GM21360 (cell line): Measurements from ENCODE around the gene EXD3.

Source experiments
- ATAC-seq: cut with Tn5 transposase; IDR thresholded peaks from one replicate; pipeline ENCODE4 v1.9.1; 2021; ENCODE audit warnings: mild to moderate bottlenecking, moderate library complexity; ENCODE audit not compliant: unreplicated experiment

EXD3 gene

DNA sequence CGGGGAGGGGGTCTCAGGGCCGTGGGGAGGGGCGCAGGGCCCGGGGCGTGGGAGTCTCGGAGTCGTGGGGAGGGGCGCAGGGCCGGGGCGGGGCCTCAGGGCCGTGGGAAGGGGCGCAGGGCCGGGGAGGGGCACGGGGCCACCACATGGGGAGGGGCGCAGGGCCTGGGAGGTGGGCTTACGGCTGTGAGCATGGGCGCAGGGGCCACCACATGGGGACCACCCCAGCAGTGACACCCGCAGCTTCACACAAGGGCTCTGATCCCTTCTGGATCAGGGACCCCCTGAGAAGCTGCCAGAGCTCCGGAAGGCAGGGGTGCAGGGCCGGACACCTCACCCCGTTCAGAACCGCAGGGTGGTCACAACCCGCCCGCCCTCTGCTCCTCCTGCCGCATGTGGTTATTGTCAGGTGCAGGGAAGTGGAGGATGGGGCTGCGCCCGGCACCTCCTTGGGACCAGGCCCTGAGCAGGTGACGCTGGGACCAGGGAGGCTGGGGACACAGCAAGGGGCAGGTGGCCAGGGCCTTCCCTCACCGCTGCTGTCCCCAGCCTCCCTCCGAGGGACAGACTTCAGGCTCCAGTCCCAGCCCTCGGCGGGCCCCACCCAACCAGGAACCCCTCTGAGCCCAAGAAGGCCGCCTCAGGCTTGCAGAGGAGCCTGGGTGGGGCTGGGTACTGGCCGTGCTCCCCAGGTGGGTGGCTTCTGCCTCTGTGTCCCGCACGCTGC, 53.7 kb downstream of the EXD3 start:
- ATAC-seq: no peak

DNA sequence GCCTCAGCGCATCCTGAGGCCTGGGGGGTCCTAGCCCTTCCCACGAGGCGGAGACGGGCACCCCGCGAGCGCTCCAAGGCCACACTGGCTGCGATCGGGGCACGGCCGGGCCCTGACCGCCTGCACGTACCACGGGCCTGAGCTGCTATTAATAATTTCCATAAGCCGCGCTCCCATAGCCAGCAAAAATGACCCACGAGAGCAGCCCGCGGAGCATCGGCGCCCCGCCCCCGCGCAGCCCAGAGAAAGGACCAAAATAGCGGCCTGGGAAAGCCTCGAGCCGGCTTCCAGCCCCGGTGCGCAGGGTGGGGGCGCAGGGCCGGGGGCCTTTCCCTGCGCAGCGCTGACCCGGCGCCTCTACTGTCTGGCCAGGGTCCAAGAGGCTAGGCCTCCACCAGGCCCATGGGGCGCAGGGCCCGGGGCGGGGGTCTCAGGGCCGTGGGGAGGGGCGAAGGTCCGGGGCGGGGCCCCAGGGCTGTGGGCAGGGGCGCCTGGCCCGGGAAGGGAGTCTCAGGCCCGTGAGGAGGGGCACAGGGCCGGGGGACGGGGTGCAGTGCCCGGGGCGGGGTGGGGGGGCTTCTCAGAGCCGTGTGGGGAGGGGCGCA, 54.4 kb downstream of the EXD3 start:
- ATAC-seq: no peak

- no peak for ATAC-seq
Measured at GRCh38 chr9:137367506-137368430, 55.2 kb downstream of the EXD3 start.

GRCh38 chr9:137366891-137367381, 56.0 kb downstream of the EXD3 start:
- no peak for ATAC-seq

GRCh38 chr9:137366445-137366810, 56.5 kb downstream of the EXD3 start:
- ATAC-seq: no peak

- ATAC-seq: no peak
Measured at GRCh38 chr9:137365552-137366444, 57.2 kb downstream of the EXD3 start.

DNA sequence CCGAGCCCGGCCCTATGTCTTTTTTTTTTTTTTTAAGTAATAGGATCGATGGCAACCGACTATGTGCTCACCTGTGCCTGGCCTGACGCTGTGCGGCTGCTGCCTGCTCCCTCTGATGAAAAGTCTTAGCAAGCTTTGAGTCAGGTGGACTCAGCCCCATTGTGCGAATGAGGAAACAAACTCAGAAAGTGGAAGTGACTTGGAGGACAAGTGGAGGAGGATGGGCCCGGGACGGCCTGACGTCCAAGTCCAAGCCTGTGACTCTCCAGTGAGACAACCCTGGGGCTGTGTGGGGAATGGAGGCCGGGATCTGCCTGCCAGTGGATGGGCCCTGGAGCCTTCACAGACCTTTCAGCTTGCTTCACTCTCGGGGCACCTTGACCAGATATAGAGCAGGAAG, 57.9 kb downstream of the EXD3 start:
- ATAC-seq: no peak

DNA sequence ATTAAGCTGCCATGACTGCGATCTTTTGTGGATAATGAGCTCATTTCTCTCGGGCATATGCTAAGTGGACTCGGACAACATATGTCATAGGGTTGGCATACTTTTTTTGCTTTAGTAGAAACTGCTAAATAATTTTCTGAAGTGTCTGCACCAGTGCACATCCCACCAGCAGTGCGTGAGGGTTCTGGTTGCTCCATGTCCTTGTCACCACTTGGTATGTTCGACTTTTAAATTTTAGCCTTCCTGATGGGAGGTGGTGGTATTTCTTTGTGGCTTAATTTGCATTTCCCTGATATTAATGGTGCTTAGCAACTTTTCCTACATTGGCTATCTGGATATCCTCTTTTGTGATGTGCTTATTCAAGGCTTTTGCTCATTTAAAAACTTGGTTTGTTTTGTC, 63.1 kb downstream of the EXD3 start:
- ATAC-seq: no peak

- ATAC-seq: no peak
Measured at GRCh38 chr9:137358126-137358525, 64.8 kb downstream of the EXD3 start.

DNA sequence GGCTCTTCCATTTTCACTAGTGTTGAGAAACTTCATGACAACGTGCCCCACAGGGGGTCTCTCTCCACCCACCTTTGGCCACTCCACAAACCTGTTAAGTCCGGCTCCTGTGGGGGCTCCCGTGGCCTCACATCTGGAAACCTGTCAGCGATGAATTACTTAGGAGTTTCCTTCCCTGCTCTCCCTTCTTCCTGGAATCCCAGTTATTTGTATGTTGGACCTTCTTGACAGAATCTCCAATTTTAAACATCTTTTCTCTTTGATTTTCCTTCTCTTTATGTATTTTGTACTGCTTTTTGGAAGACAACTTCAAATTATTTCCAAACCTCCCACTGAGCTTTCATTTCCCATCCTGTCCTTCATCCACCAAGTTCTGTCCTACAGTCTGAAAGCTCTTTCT, 65.8 kb downstream of the EXD3 start:
- ATAC-seq: no peak

DNA sequence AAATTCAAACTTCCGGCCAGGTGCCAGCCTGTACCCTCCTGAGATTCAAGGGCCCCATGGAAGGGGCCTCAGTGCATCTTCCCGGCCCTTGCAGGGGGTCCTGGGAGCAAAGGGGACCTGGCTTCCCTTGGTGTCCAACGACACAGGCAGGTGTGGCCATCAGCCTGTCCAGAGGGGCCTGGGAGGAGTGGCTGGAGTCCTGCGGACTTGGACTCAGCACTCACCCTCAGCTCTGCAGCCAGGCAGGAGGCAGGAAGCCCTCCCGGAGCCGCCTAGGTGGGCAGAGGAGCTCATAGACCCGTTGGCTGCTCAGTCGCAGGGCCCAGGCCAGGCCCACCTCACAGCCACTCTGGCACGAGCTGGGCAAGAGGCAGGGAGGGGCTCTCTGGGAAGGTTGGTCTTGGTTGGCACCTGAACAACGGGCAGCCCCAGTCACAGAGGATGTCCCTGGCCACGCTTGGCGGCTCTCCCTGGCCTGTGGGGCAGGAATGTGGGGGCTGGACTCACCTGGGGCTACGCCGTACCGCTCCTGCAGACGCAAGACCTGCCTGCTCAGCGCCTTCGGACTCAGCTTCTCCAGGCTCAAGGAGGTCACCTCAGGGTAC, 67.1 kb downstream of the EXD3 start:
- no peak for ATAC-seq

GRCh38 chr9:137354845-137355760, 67.9 kb downstream of the EXD3 start:
- no peak for ATAC-seq

DNA sequence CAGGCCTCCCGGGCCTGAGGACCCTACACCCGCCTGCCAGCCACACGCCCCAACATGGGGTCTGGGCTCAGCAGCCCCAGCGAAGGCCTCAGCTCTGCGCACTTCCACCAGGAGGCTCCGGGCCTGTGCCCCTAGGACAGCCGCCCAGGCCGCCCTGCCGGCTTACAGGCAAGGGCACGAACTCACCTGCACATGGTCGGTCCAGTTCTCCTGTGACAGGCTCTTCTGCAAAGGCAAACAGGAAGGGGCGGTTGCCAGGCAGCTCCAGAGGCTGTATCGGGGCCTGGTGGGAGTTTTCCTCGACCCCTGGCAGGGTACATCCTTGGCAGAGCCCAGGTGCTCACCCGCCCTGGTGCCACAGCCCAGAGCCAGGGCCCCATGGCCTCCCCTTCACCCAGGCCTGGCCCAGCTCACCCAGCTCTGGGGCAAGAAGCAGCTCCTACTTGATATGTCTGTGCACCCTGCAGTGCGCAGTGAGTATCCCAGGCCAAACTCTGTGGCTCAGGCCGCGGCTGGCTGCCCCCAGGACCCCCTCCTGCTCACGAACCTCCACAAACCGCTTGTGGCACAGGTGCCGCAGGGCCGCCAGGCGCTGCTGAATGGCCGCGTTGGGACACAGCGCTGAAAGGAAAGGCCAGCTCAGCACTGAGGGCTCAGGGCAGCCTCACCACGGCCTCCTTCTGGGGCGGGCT, 68.7 kb downstream of the EXD3 start:
- ATAC-seq: no peak

DNA sequence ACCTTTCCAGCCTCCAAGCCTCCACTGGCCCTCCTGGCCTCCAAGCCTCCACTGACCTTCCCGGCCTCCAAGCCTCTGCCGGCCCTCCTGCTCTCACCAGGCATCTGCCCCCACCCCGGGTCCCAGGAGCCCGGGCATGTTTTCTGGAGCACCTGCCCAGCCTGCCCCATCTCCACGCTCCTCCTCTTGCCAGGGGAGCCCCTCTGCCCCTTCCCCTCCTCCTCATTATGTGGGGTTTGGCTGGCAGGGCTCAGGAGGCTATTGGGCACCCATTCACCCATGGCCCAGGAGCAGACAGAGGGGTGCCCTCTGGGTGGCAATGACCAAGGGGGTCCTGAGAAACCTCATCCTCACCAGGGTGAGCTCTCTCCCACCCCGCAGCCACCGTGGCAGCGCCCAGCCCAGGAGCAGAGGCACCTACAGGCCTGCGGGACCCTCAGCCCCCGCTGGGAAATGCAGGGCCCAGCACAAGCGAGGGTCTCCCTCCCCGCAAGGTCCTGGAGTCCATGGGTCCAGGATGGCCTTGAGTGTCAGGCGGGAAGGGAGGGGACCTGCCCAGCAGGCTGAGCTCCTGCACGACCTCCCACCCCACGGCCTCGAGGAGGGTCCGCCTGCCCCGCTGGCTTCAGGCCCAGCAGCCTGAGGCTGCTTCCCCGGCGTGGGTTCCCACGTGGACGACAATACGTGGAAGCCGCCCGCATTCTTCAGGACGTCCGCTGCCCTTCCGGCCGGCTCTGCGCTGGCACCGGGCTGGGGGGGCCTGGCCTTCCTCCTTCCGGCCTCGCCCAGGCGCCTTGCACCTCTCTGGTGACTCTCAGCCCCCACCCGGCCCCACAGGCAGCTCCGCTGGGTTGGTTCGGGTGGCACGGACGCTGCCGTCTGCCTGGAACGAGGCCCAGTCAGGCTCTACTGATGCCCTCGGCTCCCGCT, 69.5 kb downstream of the EXD3 start:
- ATAC-seq: no peak

- no peak for ATAC-seq
Measured at GRCh38 chr9:137352511-137353222, 70.3 kb downstream of the EXD3 start.

DNA sequence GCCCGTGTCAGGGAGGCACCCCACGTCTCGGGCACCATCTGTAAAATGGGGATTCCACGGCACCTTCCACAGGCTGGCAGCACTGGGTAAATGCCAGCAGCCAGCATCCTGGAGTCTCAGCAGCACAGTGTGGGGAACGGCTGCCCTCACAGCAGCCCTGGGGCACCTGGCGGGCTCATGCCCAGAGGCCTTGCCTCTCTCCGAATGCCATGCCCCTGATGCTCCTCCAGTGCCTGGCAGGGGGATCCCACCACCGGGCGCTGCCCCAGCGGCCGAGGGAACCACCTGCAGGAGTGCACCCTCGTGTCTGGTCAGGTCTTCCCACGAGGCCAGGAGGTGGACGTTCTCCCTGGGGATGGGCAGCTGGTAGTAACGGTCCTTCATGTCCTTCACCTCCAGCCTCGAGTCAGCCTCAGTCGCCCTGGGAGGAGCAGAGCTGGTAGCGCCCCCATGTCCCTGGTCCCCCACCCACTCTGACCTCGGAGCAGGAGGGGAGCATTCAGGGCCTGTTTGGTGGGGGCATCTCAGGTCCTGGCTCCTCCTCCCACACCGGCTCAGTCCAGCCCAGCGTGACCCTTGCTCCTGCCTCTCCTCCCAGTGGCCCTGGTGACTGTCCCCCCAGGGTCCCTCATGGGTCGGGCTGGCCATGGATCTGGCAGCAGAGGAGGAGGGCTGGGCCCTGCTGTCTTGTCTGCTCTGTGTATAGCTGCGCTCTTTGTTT, 71.0 kb downstream of the EXD3 start:
- no peak for ATAC-seq
